Stimulated activated CD8-positive, alpha-beta memory T cell treated with anti-CD3 and anti-CD28 coated beads, Interleukin-15, amount 100 ng/mL, for 24 hours (primary cell): ENCODE data around the gene ROR2.
"Not testable (repeated sequence)": the region's sequence is repeated elsewhere in the genome, so short reads cannot be mapped to it uniquely, and the experiment has no call there.

ENCODE experiments used
- DNase-seq: peaks from one replicate; pipeline ENCODE4 v3.0.0-alpha.2; 2020; ENCODE audit warnings: low read depth

Gene ROR2

GRCh38 chr9:91567642-91568274 is 382.3 kb downstream of the ROR2 start:
- no peak for DNase-seq

DNA sequence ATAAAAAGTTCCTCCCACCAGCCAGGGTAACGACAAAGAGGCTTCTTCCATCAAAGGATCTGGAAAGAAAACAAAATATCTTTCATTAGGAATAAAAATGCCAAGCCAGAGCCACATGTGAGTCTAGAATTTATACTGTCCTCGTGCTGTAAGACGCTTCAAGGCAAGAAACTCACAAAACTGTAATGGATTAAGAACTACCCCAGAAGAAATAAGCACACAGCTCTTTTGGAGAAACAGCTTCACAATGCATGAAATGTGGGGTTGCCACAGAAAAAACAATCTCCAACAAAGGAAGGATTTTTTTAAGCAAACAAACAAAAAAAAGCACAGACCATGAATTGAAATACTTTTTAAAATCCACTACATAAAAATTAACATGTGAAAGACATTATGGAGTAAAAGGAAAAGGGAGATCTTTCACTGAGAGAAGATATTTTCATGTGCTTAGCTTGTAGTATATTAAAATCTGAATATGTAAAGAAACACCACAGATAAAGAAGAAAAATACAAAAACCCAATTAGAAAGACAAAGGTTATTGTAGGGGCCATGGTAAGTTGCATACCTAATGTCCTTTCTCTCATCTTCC is 385.9 kb downstream of the ROR2 start:
- DNase-seq: no peak

DNA sequence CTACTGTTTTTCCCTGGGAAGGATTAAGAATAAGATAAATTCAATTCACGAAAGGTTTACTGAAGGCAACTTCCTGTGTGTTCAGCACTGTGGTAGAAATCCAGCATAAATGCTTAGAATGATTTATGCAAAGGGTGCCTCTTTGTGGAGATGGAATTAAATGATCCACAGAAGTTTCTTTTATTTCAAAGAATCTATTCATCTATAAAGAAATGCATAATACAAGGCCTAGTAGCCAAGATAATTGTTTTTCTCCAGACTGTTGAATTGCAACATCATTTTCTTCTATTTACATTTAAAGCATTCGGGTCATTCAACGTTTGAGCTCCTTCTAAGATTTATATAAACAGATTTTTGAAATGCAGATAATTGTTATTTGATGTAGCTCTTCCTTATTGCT is 387.6 kb downstream of the ROR2 start:
- DNase-seq: no peak

DNA sequence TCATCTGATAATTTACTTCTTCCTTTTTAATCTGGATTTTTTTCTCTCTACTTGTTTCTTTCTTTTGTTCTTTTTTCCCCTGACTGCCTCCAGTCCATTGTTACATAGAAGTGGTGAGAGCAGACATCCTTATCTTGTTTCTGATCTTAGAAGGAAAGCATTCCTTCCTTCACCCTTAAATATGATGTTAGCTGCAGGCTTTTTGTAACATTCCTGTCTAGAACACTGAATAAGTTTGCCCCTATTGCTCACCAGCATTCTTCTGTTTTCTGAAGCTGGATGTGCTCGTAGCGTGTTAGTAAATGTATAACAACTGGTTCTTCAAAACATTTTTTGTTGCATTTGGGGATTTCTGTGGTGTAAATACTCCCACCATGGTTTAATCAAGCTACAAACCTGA is 389.7 kb downstream of the ROR2 start:
- no peak for DNase-seq

GRCh38 chr9:91558879-91559278 is 391.1 kb downstream of the ROR2 start:
- no peak for DNase-seq

- no peak for DNase-seq
These were observed 391.6 kb downstream of the ROR2 start for GRCh38 chr9:91558395-91558794.

GRCh38 chr9:91557327-91557726 is 392.7 kb downstream of the ROR2 start:
- DNase-seq: no peak

- DNase-seq: no peak
These were observed 394.9 kb downstream of the ROR2 start for GRCh38 chr9:91555132-91555531.

DNA sequence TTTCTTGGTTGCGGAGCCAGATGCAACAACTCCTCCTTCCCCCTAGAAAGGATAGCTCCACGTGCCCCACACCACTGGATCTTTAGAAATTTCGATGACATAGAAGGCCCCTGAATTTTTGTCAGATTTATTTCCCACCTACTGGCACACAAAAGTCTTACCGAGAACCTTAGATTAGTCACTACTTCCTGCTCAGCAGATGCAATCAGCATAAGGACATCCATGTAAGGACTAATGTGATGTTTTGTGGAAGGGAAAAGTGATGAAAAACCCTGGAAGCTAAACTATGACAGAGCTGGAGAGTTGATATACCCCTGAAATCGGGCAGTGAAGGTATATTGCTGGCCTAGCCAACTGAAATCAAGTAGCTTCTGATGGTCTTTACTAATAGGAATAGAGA is 400.9 kb downstream of the ROR2 start:
- no peak for DNase-seq

GRCh38 chr9:91547081-91547480 is 402.9 kb downstream of the ROR2 start:
- no peak for DNase-seq

DNA sequence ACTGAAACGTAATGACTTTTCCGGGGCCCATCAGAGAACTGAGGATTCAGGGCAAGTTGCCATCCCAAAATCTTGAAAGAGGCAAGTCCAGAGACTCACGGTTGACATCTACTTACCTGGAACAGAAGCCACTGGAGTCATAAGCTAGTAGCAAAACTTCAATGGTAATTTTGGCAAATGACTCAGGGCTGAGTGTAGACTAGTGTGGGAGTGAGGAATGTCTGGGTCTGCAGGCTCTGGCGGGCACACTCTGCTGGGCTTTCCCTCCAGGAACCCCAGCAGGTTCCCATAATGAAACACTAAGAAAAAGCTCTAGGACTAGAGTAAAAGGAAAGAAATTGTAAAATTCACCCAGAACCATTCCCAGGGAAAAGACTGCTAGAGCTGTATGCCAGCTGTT is 403.5 kb downstream of the ROR2 start:
- no peak for DNase-seq

GRCh38 chr9:91541734-91542133 is 408.3 kb downstream of the ROR2 start:
- no peak for DNase-seq

DNA sequence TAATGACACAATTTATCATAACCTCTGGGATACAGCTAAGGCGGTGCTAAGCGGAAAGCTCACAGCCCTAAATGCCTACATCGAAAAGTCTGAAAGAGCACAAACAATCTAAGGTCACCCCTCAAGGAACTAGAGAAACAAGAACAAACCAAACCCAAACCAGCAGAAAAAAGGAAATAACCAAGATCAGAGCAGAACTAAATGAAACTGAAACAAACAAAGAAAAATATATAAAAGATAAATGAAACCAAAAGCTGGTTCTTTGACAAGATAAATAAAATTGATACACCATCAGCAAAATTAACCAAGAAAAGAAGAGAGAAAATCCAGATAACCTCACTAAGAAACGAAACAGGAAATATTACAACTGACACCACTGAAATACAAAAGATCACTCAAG is 409.5 kb downstream of the ROR2 start:
- not testable (repeated sequence) for DNase-seq

DNA sequence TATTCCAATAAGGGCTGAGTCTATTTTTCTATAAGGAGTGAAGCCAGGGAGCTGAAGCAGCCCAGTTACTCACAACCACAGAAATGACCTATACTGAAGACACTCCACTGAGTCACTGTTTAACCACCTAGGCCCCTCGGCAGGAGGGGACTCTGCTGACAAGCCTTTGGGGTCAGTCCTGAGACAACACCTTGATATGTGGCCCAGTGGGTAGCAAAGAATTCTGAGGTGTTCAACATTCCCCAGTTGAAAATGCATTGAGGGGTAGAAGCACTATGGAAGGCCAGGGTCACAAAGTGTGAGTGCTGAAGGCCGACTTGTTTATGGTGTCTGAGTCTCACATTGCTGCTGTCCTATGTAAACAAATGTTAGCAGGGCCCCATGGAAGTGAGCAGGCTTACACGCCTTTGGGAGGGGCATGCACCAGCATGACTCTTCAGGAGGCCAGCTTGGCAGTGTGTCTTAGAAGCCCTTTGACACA is 413.8 kb downstream of the ROR2 start:
- no peak for DNase-seq

DNA sequence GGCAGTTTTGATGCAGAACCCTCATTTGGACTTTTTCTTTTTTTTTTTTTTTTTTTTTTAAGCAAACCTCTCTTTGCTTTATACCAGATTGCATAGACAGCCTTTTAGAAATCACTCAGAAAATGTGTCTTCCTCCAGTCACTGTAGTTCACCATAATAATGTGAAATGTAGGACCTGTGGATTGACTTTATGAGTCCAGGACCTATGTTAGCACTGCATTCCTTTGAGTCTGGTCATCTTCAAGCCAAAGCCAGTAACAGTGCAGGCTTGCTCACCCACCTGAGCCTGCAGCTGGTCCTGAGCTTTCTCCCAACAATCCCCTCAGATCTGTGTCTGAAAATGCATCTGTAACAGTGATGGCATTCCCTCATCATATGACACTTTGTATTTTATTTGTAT is 415.7 kb downstream of the ROR2 start:
- DNase-seq: no peak

DNA sequence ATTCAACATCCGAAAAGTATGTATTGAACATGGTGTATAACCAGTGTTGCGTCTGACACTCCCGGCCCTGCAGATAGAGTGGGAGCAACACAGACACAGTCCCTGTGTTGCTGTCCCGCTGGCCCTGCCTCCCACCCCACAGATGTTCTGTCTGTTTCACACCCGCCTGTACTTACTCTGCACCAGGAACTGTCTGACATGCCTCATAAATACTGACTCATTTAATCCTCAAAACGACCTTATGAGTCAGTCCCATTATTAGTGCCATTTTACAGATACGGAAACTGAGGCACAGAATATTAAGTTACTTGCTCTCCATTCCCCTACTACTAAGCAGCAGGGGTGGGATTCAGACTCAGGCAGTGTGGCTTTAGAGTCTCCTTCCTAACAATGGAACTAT is 416.6 kb downstream of the ROR2 start:
- DNase-seq: no peak

DNA sequence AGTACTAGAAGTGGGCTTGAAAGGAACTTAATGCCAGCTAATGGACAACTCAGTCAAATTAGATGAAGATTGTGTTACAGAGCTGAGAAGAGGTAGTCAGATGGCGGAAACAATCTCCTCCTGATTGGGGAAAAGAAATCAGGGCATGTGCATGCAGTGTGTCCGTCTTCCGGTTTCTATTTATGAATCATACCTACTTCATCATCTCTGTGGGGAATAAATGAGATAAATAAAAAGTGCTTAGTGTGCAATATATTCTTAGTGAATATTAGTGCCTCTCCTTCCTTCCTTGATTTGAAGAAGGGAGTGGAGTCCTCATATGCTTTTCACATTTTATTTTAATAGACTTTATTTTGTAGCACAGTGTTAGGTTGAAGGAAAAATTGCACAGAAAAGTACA is 417.7 kb downstream of the ROR2 start:
- no peak for DNase-seq

DNA sequence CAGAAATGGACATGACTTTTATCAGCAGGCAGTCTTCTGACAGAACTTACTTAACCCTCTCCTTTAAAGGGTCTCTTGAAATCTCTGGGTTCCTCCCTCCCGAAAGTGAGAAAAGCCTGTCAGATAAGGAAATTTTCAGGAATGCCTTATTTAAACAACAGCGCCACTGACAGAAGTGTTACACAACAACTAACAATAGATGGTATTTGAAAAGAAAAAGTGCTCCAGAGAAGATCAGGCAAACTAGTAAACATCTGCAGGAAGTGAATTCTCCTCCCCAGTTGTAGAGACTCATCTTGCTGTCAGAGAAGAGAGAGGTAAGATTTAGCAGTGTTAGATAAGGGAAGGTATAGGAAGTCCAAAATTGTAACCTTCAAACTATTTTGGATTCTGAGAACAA is 419.2 kb downstream of the ROR2 start:
- DNase-seq: no peak

GRCh38 chr9:91522481-91522880 is 427.5 kb downstream of the ROR2 start:
- no peak for DNase-seq

- no peak for DNase-seq
These were observed 430.3 kb downstream of the ROR2 start for GRCh38 chr9:91519520-91520277.

DNA sequence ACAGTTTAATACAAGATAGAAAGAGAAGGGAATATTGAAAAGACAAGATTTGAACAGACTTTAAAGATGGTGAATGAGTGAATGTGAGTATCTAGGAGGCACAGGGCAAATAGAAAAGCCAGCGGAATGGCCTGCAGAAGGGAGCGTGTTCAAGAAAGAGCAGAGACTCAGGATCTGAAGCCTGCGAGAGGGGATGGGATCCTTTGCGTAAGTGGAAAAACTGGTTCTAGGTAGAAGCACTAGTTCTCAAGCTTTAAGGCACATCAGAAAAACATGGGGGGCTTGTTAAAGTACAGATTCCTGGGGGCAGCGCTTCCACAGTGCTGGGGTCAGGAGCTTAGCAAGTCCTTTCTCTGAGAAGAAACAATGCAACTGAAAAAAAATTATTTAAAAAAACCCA is 431.6 kb downstream of the ROR2 start:
- no peak for DNase-seq

- no peak for DNase-seq
These were observed 432.2 kb downstream of the ROR2 start for GRCh38 chr9:91517801-91518200.

GRCh38 chr9:91517332-91517731 is 432.7 kb downstream of the ROR2 start:
- DNase-seq: not testable (repeated sequence)
